Measurements from ENCODE around the gene ITGB1. TPM values are rescaled to one million over a fixed set of nuclear protein-coding genes. Genes with fewer than 3 reads are reported as not detected.

The ITGB1 gene
- total RNA-seq, 4 donors from 2014 or later: 167 to 261 (median 218) TPM

DNA sequence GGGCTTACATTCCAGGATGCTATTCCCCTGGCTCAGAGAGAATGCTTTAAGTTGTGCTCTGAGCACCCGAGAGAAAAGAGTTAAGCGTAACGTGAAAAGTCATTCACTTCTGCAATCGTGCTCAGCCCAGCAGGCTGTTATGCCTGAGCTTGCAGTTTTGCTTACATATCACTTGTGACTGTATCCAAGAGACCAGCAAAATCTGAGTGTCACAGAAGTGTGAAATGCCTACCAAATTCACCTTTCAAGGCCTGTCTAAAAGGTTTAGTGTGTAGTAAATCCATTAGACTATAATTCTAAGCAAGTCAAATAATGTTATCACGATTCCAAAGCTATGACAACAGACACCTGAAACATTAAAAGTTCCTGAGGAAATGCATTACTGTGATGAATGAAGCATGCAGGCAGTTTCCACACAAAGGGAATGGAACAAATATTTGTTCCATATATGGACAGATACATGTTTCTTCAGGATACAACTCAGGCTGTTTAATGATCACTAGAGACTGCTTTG lies 20.1 kb downstream of the ITGB1 start:
- DNase-seq (ENCODE audit: low spot score in 2 of 2): no peak
- peak overlapping the region; percentile 15 for H3K4me3 ChIP-seq
- peaks cover 20% of the 10 kb centered on the region for H3K36me3 ChIP-seq
- peaks cover 64% of the 10 kb centered on the region for H3K4me1 ChIP-seq
- 9% methylated on average over 5 of the region's 5 CpGs for WGBS
- no peaks in the 10 kb centered on the region for H3K27me3 ChIP-seq
- H3K27ac ChIP-seq: peak overlapping the region; percentile 70
- TF ChIP-seq EP300 (IDR thresholded peaks at IDR 0.05): no peak
- TF ChIP-seq, protein P1, sequence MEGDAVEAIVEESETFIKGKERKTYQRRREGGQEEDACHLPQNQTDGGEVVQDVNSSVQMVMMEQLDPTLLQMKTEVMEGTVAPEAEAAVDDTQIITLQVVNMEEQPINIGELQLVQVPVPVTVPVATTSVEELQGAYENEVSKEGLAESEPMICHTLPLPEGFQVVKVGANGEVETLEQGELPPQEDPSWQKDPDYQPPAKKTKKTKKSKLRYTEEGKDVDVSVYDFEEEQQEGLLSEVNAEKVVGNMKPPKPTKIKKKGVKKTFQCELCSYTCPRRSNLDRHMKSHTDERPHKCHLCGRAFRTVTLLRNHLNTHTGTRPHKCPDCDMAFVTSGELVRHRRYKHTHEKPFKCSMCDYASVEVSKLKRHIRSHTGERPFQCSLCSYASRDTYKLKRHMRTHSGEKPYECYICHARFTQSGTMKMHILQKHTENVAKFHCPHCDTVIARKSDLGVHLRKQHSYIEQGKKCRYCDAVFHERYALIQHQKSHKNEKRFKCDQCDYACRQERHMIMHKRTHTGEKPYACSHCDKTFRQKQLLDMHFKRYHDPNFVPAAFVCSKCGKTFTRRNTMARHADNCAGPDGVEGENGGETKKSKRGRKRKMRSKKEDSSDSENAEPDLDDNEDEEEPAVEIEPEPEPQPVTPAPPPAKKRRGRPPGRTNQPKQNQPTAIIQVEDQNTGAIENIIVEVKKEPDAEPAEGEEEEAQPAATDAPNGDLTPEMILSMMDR (IDR thresholded peaks at IDR 0.05): no peak
- no peak for TF ChIP-seq POLR2A (IDR thresholded peaks at IDR 0.05)
- no peak for TF ChIP-seq POLR2AphosphoS5 (IDR thresholded peaks at IDR 0.05)
- no peaks in the 10 kb centered on the region for H3K9me3 ChIP-seq

DNA sequence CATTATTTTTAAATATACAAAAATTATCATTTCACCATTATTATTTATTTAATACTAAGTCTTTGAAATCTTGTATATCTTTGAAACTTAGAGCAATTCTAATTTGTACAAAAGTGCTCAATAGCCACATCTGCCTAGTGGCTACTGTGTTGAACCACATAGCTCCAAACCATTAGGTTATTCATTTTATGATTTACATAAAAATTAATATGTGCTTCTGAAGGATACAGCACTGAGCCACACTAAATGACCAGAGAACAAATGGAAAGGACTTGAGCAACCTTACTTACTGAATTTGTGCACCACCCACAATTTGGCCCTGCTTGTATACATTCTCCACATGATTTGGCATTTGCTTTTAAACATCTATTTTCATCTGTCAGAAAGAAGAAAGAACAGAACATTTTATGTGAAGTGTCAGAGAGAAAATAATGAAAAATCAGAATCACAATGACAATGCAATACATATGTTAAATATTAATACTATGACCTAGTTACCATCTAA lies 25.8 kb downstream of the ITGB1 start:
- TF ChIP-seq POLR2AphosphoS5 (IDR thresholded peaks at IDR 0.05) (no peak), EP300 (IDR thresholded peaks at IDR 0.05) (no peak), POLR2A (IDR thresholded peaks at IDR 0.05) (no peak)
- TF ChIP-seq, protein P1 (IDR thresholded peaks at IDR 0.05): no peak
- DNase-seq (ENCODE audit: low spot score in 2 of 2): no peak
- no peaks in the 10 kb centered on the region for H3K9me3 ChIP-seq
- H3K4me1 ChIP-seq: peaks cover 14% of the 10 kb centered on the region
- peaks cover 45% of the 10 kb centered on the region for H3K36me3 ChIP-seq
- H3K27ac ChIP-seq: no peak overlapping the region
- H3K4me3 ChIP-seq: no peak overlapping the region
- no peaks in the 10 kb centered on the region for H3K27me3 ChIP-seq

DNA sequence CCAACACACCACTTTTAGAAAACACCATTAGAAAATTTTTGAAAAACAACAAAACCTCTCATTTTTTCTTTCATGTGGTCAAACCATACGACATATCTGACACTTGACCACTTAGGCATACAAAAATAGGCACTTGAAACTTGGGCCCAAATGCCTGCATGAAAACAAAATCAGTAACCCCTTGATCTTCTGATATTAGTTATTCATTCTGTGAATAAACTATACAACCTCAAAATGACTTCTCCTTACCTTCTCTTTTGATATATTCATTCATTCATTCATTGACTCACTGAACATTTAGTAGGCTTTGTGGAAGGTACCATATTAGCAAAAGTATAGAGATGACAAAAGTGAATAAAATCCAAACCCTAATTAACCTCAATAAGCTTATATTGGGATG lies 26.4 kb downstream of the ITGB1 start:
- DNase-seq (ENCODE audit: low spot score in 2 of 2): no peak
- 83% methylated on average over 1 of the region's 1 CpG for WGBS
- H3K36me3 ChIP-seq: peaks cover 52% of the 10 kb centered on the region
- no peaks in the 10 kb centered on the region for H3K9me3 ChIP-seq
- TF ChIP-seq POLR2AphosphoS5 (IDR thresholded peaks at IDR 0.05) (no peak), EP300 (IDR thresholded peaks at IDR 0.05) (no peak), POLR2A (IDR thresholded peaks at IDR 0.05) (no peak)
- TF ChIP-seq, protein P1 (IDR thresholded peaks at IDR 0.05): no peak
- H3K4me3 ChIP-seq: no peak overlapping the region
- H3K27me3 ChIP-seq: no peaks in the 10 kb centered on the region
- no peak overlapping the region for H3K27ac ChIP-seq
- peaks cover 8% of the 10 kb centered on the region for H3K4me1 ChIP-seq

DNA sequence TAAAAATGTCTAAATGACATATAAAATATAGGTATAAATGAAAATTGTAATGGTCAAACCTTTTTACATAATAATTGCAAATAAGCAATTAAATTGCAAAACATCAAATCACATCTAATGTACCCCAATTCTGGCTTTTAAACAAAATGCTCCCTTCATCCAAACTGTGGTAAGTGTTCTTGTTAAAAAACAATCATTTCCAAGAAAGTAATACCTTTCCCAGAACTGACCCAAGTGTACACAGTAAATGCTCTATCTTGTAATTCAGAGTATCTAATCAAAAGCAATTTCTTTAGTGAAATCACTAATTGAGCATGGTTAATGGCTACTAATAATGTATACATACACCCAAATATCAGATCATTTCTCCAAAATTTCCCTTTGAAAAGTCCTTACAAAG lies 28.0 kb downstream of the ITGB1 start:
- TF ChIP-seq POLR2AphosphoS5 (IDR thresholded peaks at IDR 0.05) (no peak), EP300 (IDR thresholded peaks at IDR 0.05) (no peak), POLR2A (IDR thresholded peaks at IDR 0.05) (no peak)
- TF ChIP-seq, protein P1 (IDR thresholded peaks at IDR 0.05): no peak
- H3K9me3 ChIP-seq: no peaks in the 10 kb centered on the region
- DNase-seq (ENCODE audit: low spot score in 2 of 2): no peak
- no peak overlapping the region for H3K4me3 ChIP-seq
- peaks cover 5% of the 10 kb centered on the region for H3K4me1 ChIP-seq
- no peak overlapping the region for H3K27ac ChIP-seq
- peaks cover 63% of the 10 kb centered on the region for H3K36me3 ChIP-seq
- no peaks in the 10 kb centered on the region for H3K27me3 ChIP-seq

DNA sequence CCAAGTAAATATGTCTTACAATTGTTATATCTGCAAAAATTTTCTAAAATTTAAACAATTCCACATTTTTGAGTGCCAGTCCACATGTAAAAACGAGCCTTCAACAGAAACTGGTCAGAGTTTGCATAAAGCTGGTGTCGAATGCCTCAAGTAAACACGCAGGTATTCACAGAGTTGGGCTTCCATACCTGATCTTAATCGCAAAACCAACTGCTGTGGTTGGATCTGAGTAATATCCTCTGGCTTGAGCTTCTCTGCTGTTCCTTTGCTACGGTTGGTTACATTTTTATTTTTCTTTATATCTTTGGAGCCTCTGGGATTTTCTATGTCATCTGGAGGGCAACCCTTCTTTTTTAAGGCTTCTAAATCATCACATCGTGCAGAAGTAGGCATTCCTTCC lies 28.4 kb downstream of the ITGB1 start:
- 42% methylated on average over 6 of the region's 6 CpGs for WGBS
- Histone ChIP-seq H3K27ac (no peak overlapping the region), H3K4me1 (peaks cover 5% of the 10 kb centered on the region), H3K4me3 (no peak overlapping the region), H3K36me3 (peaks cover 63% of the 10 kb centered on the region), H3K27me3 (no peaks in the 10 kb centered on the region), H3K9me3 (no peaks in the 10 kb centered on the region)
- TF ChIP-seq POLR2A (IDR thresholded peaks at IDR 0.05): no peak
- TF ChIP-seq EP300 (IDR thresholded peaks at IDR 0.05): no peak
- TF ChIP-seq, protein P1 (IDR thresholded peaks at IDR 0.05): no peak
- no peak for TF ChIP-seq POLR2AphosphoS5 (IDR thresholded peaks at IDR 0.05)
- no peak for DNase-seq (ENCODE audit: low spot score in 2 of 2)

Data from suprapubic skin (tissue), 4 donors.